ENCODE results near the gene SLC24A3. TPM values are rescaled to one million over a fixed set of nuclear protein-coding genes. Genes with fewer than 3 reads are reported as not detected.

SLC24A3 gene
- total RNA-seq, 1 donor from 2014 or later, result 0.08 TPM

- TF ChIP-seq CTCF (IDR thresholded peaks at IDR 0.05; ENCODE audit: insufficient read depth, low read length, poor library complexity, severe bottlenecking), result no peak
- Histone ChIP-seq H3K4me3 (ENCODE audit: low read depth, low read length) (no peak overlapping the region), H3K27me3 (ENCODE audit: control insufficient read depth, insufficient read depth, low read length) (no peaks in the 10 kb centered on the region), H3K36me3 (ENCODE audit: control insufficient read depth, insufficient read depth, low read length) (no peaks in the 10 kb centered on the region)
- no peak for DNase-seq (ENCODE audit: low read depth)
These were observed 19.1 kb upstream of the SLC24A3 start for GRCh38 chr20:19193349-19193748.

- DNase-seq (ENCODE audit: low read depth), result no peak
- TF ChIP-seq CTCF (IDR thresholded peaks at IDR 0.05; ENCODE audit: insufficient read depth, low read length, poor library complexity, severe bottlenecking), result peak; percentile 87
- peaks cover 7% of the 10 kb centered on the region for H3K27me3 ChIP-seq (ENCODE audit: control insufficient read depth, insufficient read depth, low read length)
- H3K4me3 ChIP-seq (ENCODE audit: low read depth, low read length), result no peak overlapping the region
- no peaks in the 10 kb centered on the region for H3K36me3 ChIP-seq (ENCODE audit: control insufficient read depth, insufficient read depth, low read length)
These were observed 6.5 kb upstream of the SLC24A3 start for GRCh38 chr20:19205981-19206396.

- no peak overlapping the region for H3K4me3 ChIP-seq (ENCODE audit: low read depth, low read length)
- DNase-seq (ENCODE audit: low read depth), result no peak
- no peak for TF ChIP-seq CTCF (IDR thresholded peaks at IDR 0.05; ENCODE audit: insufficient read depth, low read length, poor library complexity, severe bottlenecking)
- peaks cover 21% of the 10 kb centered on the region for H3K27me3 ChIP-seq (ENCODE audit: control insufficient read depth, insufficient read depth, low read length)
- H3K36me3 ChIP-seq (ENCODE audit: control insufficient read depth, insufficient read depth, low read length), result no peaks in the 10 kb centered on the region
These were observed 4.9 kb upstream of the SLC24A3 start for GRCh38 chr20:19207541-19207940.

GRCh38 chr20:19210391-19211155 is 1.9 kb upstream of the SLC24A3 start:
- no peak for DNase-seq (ENCODE audit: low read depth)
- no peak for TF ChIP-seq CTCF (IDR thresholded peaks at IDR 0.05; ENCODE audit: insufficient read depth, low read length, poor library complexity, severe bottlenecking)
- peaks cover 35% of the 10 kb centered on the region for H3K27me3 ChIP-seq (ENCODE audit: control insufficient read depth, insufficient read depth, low read length)
- no peak overlapping the region for H3K4me3 ChIP-seq (ENCODE audit: low read depth, low read length)
- no peaks in the 10 kb centered on the region for H3K36me3 ChIP-seq (ENCODE audit: control insufficient read depth, insufficient read depth, low read length)

GRCh38 chr20:19211252-19211651 is 1.2 kb upstream of the SLC24A3 start:
- Histone ChIP-seq H3K36me3 (ENCODE audit: control insufficient read depth, insufficient read depth, low read length) (no peaks in the 10 kb centered on the region), H3K27me3 (ENCODE audit: control insufficient read depth, insufficient read depth, low read length) (peaks cover 35% of the 10 kb centered on the region), H3K4me3 (ENCODE audit: low read depth, low read length) (no peak overlapping the region)
- no peak for DNase-seq (ENCODE audit: low read depth)
- no peak for TF ChIP-seq CTCF (IDR thresholded peaks at IDR 0.05; ENCODE audit: insufficient read depth, low read length, poor library complexity, severe bottlenecking)
